ENCODE data around the gene OSTM1.

The OSTM1 gene

GRCh38 chr6:108074359-108075144 is at the start of gene OSTM1:
TSS of gene OSTM1 (minus strand) at chr6:108074741. CDS start at chr6:108074651, 90 bp downstream.
- DNase-seq, result peak; percentile 95

- DNase-seq, result no peak
Observed at GRCh38 chr6:108123946-108124345, 49.4 kb upstream of the OSTM1 start.

GRCh38 chr6:108123481-108123929 is 49.0 kb upstream of the OSTM1 start:
- no peak for DNase-seq

- DNase-seq, result no peak
Observed at GRCh38 chr6:108121612-108122011, 47.1 kb upstream of the OSTM1 start.

GRCh38 chr6:108120311-108120710 is 45.8 kb upstream of the OSTM1 start:
- no peak for DNase-seq

- DNase-seq, result no peak
Observed at GRCh38 chr6:108119769-108120141, 45.2 kb upstream of the OSTM1 start.

- DNase-seq, result no peak
Observed at GRCh38 chr6:108118810-108119768, 44.5 kb upstream of the OSTM1 start.

GRCh38 chr6:108118359-108118724 is 43.8 kb upstream of the OSTM1 start:
- DNase-seq, result no peak

- no peak for DNase-seq
Observed at GRCh38 chr6:108117427-108118358, 43.2 kb upstream of the OSTM1 start.

GRCh38 chr6:108116546-108117426 is 42.2 kb upstream of the OSTM1 start:
- no peak for DNase-seq

- DNase-seq, result no peak
Observed at GRCh38 chr6:108115598-108116058, 41.1 kb upstream of the OSTM1 start.

GRCh38 chr6:108114841-108115597 is 40.5 kb upstream of the OSTM1 start:
- peak; percentile 38 for DNase-seq

- DNase-seq, result no peak
Observed at GRCh38 chr6:108113557-108114519, 39.3 kb upstream of the OSTM1 start.

- no peak for DNase-seq
Observed at GRCh38 chr6:108108374-108108773, 33.8 kb upstream of the OSTM1 start.

- no peak for DNase-seq
Observed at GRCh38 chr6:108107102-108107501, 32.6 kb upstream of the OSTM1 start.

- no peak for DNase-seq
Observed at GRCh38 chr6:108106694-108107093, 32.2 kb upstream of the OSTM1 start.

GRCh38 chr6:108106261-108106660 is 31.7 kb upstream of the OSTM1 start:
- no peak for DNase-seq

- DNase-seq, result no peak
Observed at GRCh38 chr6:108105571-108105970, 31.0 kb upstream of the OSTM1 start.

- no peak for DNase-seq
Observed at GRCh38 chr6:108102965-108103364, 28.4 kb upstream of the OSTM1 start.

Measured in stimulated activated CD4-positive, alpha-beta T cell treated with anti-CD3 and anti-CD28 coated beads, Interleukin-4, amount 100 ng/mL, for 1 hour (primary cell).